ENCODE results near the gene GALNT9. TPM values are rescaled to one million over a fixed set of nuclear protein-coding genes. Genes with fewer than 3 reads are reported as not detected.

Gene GALNT9
- polyA plus RNA-seq, 2 of the 4 experiments (the other 2 are of a cell fraction), result 0.66 to 2.8 TPM

- POLR2A ChIA-PET, result no interaction called here
- TF ChIP-seq BHLHE40 (IDR thresholded peaks at IDR 0.05; ENCODE audit: low read depth, low read length), result no peak
- TF ChIP-seq CTCF (IDR thresholded peaks at IDR 0.05), result no peak
- TF ChIP-seq MAX (IDR thresholded peaks at IDR 0.05), result no peak
- no peak for TF ChIP-seq JUNB (IDR thresholded peaks at IDR 0.05)
- no peak for TF ChIP-seq EHMT2 (IDR thresholded peaks at IDR 0.05; ENCODE audit: low read depth)
- TF ChIP-seq HMGXB4 (CRISPR knock-in tag; IDR thresholded peaks at IDR 0.05; ENCODE audit: borderline replicate concordance), result no peak
- TF ChIP-seq JUN (IDR thresholded peaks at IDR 0.05), result no peak
- no peak for TF ChIP-seq KDM5A (IDR thresholded peaks at IDR 0.05)
- TF ChIP-seq EHF (CRISPR knock-in tag; IDR thresholded peaks at IDR 0.05), result no peak
- no peak for TF ChIP-seq ZC3H11A (IDR thresholded peaks at IDR 0.05)
- TF ChIP-seq PBX3 (IDR thresholded peaks at IDR 0.05), result no peak
- TF ChIP-seq FOXS1 (CRISPR knock-in tag; IDR thresholded peaks at IDR 0.05), result no peak
- TF ChIP-seq PHF8 (IDR thresholded peaks at IDR 0.05; ENCODE audit: borderline replicate concordance, low read depth), result no peak
- no peak for TF ChIP-seq HOXA7 (CRISPR knock-in tag; IDR thresholded peaks at IDR 0.05)
- TF ChIP-seq ATOH8 (CRISPR knock-in tag; IDR thresholded peaks at IDR 0.05; ENCODE audit: low read depth), result no peak
- TF ChIP-seq TP53 (CRISPR knock-in tag; IDR thresholded peaks at IDR 0.05), result no peak
- TF ChIP-seq RFX5 (IDR thresholded peaks at IDR 0.05), result no peak
- TF ChIP-seq CEBPB (IDR thresholded peaks at IDR 0.05), result no peak
- no peak for TF ChIP-seq NPAS2 (CRISPR knock-in tag; IDR thresholded peaks at IDR 0.05; ENCODE audit: borderline replicate concordance)
- 54% methylated on average over 7 of the region's 14 CpGs for WGBS (ENCODE audit: missing lambda C conversion rate)
- no peak overlapping the region for H3K4me3 ChIP-seq
- no peak for FAIRE-seq
- H3K27ac ChIP-seq, result no peak overlapping the region
- H3K4me1 ChIP-seq, result peaks cover 11% of the 10 kb centered on the region
- peak in 1 of 2 experiments; percentile 15; a peak in 2 of 6 replicates for ATAC-seq
- CTCF ChIA-PET, result interaction anchor here (1.2 to 3.5 kb wide), 3 partner anchors 8 to 254 kb away, joined by 3 to 18 read pairs (median 18); no protein-coding TSS in a partner anchor
- no peaks in the 10 kb centered on the region for H3K9me3 ChIP-seq
- DNase-seq (ENCODE audit: low read depth in 1 of 2, low spot score in 1 of 2), result peak in 1 of 2 experiments; percentile 78
- no peak overlapping the region for H3K4me2 ChIP-seq
Measured at GRCh38 chr12:132161036-132161781, 168.2 kb downstream of the GALNT9 start.

- WGBS (ENCODE audit: missing lambda C conversion rate), result 84% methylated on average over 14 of the region's 15 CpGs
- Histone ChIP-seq H3K9me3 (no peaks in the 10 kb centered on the region), H3K27ac (no peak overlapping the region), H3K4me2 (no peak overlapping the region), H3K4me3 (no peak overlapping the region), H3K4me1 (peaks cover 11% of the 10 kb centered on the region)
- DNase-seq (ENCODE audit: low read depth in 1 of 2, low spot score in 1 of 2) (no peak), FAIRE-seq (no peak), ATAC-seq (no peak; a peak in 1 of 6 replicates)
- POLR2A ChIA-PET, result no interaction called here
- CTCF ChIA-PET, result interaction anchor here (1.2 to 2.3 kb wide), 3 partner anchors 9 to 254 kb away, joined by 3 to 18 read pairs (median 3); no protein-coding TSS in a partner anchor
- TF ChIP-seq SREBF2 (IDR thresholded peaks at IDR 0.05) (no peak), MAZ (IDR thresholded peaks at IDR 0.05; ENCODE audit: borderline replicate concordance, low read depth, low read length) (no peak), RCOR1 (IDR thresholded peaks at IDR 0.05; ENCODE audit: low read depth, low read length) (no peak), RNF2 (IDR thresholded peaks at IDR 0.05; ENCODE audit: borderline replicate concordance, low read depth) (no peak)
Measured at GRCh38 chr12:132160601-132161035, 168.8 kb downstream of the GALNT9 start.

All from A549 (cell line).